SH-SY5Y (cell line): ENCODE data around the gene KCNK4.
A peak's percentile ranks its signal among the peaks of the same experiment; 100 is the strongest.

Experiments
- GATA2 ChIP-seq: IDR thresholded peaks from 2 replicates; pipeline ENCODE4 v1.6.1; 2011; ENCODE audit warnings: mild to moderate bottlenecking, low read depth, low read length
- GATA3 ChIP-seq: IDR thresholded peaks from 2 replicates; pipeline ENCODE4 v1.6.1; 2011; ENCODE audit warnings: low read depth, mild to moderate bottlenecking, low read length, moderate library complexity

Gene KCNK4

DNA sequence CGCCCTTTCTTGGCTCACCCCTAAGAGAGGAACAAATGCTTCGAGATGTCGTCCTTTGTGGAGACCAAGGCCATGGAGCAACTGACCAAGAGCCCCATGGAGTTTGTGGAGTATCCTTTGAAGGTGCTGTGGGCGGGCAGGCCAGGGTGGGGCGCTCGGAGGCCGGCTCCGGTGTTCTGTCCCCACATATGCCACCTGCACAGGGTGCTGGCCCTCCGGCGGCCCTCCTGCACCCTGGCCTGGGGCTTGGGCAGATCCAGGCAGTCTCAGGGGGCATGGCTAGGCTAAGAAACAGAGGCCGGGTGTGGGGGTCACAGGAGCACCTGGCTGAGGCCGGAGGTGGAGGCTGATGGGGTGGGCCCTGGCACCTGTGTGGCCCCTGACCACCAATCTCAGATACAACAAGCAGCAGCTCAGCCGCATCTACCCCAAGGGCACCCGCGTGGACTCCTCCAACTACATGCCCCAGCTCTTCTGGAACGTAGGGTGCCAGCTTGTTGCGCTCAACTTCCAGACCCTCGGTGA lies 29.5 kb upstream of the KCNK4 start:
- TF ChIP-seq GATA3 (no peak), GATA2 (no peak)

DNA sequence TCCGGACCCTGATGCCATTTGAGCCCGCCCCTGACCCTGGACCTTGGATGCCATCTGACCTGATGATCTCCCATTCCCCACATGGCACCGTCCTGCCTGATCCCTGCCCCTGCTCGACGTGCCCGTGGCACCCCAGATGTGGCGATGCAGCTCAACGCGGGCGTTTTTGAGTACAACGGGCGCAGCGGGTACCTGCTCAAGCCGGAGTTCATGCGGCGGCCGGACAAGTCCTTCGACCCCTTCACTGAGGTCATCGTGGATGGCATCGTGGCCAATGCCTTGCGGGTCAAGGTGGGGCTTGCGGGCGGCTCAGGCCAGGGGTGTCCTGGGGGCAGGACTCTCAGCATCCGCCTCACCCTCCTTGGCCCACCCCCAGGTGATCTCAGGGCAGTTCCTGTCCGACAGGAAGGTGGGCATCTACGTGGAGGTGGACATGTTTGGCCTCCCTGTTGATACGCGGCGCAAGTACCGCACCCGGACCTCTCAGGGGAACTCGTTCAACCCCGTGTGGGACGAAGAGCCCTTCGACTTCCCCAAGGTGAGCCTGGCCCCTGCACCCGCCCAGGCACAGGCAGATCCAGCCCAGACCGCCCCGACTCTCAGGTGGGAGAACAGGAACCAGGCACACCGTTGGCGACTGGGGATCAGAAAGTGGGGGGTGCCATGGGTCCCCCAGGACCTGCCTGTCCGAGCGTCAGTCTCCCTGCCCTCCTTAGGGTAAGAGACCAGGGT lies 28.7 kb upstream of the KCNK4 start:
- no peak for TF ChIP-seq GATA2
- TF ChIP-seq GATA3, result no peak

DNA sequence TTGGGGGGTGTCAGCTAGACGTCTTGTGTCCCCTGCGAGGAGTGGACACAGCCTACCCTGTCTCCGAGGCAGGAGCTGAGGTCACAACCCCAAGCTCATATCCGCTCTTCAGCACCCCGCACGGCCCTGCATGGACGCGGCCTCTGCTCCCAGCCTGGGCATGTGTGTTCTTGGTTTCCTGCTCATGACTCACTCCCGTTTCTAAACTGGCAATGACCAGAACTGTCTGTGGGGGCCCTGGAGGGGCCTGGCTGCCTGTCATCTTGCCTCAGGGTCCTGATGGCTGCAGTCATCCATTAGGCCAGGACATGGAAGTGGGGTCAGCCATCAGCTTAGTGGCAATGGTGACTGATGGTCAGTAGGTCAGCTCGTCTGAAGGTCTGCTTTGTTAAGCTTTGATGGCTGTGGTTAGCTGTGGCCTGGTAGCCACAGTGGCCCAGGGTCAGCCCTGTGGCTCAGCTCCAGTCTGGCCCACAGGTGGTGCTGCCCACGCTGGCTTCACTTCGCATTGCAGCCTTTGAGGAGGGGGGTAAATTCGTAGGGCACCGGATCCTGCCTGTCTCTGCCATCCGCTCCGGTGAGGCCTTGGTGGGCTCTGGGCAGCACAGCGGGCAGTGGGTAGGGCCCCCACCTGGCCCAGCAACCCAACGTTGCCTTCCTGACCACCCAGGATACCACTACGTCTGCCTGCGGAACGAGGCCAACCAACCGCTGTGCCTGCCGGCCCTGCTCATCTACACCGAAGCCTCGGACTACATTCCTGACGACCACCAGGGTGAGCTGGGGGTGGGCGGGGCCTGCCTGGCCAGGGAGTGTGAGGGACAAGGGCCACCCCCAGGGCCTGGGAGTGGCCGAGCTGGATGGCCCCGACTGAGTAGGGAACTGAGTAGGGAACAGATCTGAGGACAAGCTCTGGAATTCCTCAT lies 27.8 kb upstream of the KCNK4 start:
- TF ChIP-seq GATA3 (no peak), GATA2 (no peak)

DNA sequence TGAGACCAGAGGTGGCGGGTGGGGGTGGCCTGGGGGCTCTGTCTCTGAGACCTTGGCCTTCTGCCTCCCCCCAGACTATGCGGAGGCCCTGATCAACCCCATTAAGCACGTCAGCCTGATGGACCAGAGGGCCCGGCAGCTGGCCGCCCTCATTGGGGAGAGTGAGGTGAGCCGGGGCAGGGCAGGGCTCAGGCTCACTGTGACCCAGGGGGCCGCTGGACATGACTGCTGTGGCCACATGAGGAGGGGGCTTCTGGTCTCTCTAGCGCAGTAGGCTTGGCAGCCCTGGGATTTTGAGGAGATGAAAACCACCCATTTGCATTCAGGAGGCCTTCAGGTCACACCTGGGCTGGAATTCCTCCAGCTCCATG lies 27.2 kb upstream of the KCNK4 start:
- no peak for TF ChIP-seq GATA2
- TF ChIP-seq GATA3, result no peak

DNA sequence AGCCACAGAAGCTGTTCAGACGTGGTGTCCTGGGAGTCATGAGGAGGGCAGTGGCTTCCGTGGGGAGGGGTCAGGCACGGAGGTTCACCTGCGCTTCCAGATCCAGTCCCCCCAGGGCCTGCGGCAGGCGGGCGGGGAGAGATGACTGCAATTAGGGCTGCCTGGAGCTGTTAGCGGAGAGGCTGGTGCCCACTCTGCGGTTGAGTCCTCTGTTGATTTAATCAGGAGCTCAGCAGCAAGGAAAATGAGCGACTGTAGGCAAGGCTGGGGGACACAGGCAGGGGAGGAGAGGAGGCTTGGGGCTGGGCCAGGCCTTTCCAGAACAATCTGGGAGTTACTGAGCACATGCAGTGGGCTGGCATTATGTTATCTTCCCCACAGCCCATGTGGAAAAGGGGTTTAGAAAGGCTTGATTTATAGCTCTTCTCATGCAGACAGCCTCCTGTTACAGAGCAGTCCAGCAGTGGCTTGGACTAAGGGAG lies 26.7 kb upstream of the KCNK4 start:
- TF ChIP-seq GATA3, result no peak
- TF ChIP-seq GATA2, result peak; percentile 93

DNA sequence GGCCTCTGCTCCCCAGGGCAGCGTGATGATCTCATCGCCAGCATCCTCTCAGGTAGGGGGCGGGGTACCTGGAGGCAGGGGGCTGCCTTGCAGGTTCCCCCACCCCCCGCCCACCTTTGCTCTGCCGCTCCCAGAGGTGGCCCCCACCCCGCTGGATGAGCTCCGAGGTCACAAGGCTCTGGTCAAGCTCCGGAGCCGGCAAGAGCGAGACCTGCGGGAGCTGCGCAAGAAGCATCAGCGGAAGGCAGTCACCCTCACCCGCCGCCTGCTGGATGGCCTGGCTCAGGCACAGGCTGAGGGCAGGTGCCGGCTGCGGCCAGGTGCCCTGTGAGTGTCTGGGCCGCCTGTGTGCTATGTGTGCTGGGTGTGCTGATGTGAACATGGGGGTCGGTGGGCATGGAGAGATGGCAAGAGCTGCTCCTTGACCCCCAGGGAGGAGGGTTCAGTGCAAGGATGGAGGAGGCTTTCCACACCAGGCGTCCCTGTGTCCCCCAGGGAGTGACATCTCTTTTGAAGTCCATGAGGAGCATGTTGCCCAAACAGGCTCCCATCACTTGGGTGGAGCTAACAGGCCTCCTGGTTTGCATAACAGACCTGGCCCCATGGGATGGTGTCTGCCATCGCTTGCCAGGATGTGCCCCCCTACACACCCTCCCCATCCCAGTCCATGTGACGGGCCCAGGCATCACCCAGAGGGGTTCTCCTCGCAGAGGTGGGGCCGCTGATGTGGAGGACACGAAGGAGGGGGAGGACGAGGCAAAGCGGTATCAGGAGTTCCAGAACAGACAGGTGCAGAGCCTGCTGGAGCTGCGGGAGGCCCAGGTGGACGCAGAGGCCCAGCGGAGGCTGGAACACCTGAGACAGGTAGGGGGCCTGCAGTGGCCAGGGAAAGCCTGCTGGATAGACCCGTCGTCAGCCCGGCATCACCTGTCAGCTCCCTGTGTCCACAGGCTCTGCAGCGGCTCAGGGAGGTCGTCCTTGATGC lies 25.6 kb upstream of the KCNK4 start:
- TF ChIP-seq GATA2, result no peak
- no peak for TF ChIP-seq GATA3

DNA sequence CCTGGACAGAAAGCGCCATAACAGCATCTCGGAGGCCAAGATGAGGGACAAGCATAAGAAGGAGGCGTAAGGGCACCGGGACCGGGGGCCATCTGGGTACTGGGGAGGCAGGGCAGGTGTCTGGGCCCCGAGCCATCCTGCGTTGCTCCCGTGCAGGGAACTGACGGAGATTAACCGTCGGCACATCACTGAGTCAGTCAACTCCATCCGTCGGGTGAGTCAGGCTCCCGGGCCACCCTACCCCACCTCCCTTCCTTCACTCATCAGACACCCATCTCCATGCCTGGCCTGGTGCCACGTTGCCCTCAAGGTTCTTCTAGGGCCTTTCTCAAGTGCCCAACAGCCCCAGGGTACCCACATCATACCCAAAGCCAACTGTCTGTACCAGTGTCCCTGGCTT lies 24.8 kb upstream of the KCNK4 start:
- TF ChIP-seq GATA3, result no peak
- no peak for TF ChIP-seq GATA2

DNA sequence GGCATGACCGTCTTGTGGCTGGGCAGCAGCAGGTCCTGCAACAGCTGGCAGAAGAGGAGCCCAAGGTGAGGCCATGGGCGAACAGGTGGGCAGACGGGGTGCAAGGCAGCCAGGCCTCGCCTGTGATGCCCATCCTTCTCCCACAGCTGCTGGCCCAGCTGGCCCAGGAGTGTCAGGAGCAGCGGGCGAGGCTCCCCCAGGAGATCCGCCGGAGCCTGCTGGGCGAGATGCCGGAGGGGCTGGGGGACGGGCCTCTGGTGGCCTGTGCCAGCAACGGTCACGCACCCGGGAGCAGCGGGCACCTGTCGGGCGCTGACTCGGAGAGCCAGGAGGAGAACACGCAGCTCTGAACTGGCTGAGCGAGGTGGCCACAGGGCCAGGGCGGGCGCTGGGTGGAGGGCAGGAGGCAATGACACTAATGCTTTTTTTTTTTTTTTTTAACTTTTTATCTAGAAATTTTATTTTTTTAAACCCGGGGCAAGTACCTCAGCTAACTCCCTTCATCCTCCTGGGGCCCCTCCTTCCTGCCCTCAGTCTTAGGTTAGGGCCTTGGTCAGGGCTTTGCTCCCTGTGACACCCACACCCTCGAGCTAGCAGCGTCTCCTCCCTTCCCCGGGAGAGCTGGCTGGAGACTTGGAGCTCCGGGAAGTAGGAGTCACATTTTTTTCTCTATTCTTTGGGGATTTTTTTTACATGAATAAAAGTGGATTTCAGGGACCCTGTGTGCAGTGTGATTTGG lies 23.7 kb upstream of the KCNK4 start:
- no peak for TF ChIP-seq GATA3
- TF ChIP-seq GATA2, result no peak

DNA sequence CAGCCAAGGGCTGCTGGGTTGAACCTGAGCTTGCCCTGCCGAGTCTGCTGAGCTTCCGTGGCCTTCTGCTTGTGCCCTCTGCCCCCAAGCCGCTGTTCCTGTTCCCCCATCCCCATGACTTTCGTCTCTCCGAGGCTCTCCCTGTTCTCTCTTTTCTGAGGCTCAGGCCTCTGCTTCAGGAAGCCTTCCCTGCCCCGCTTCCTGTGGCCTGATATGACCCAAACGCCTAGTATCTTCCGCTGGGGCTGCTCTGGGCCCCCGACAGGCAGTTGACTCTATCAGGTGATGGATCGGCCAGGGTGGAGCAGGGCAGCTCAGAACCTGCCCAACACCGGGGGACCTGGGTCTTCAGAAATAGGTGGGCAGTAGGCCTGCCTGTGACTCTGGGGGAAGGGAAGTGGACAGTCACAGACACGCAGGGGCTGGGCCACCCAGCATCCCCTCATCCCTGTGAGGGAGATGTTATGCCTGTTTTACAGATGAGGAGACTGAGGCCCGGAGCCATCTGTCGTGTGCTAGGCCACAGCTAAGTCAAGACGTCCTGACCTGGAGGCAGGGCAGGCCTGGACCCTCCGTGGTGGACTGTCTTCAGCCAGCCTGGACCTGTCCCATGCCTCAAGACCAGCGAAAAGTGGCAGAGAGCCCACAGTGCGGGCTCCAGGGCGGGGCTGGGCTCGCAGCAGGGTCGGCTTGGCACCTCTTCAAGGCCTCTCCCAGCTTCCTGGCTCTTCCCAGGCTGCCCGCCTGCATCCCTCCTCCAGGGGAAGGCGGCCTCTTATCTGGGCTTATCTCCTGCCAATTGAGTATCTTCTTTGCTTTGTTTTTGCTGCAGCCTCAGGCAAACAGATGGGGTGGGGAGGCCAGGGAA lies 22.8 kb upstream of the KCNK4 start:
- TF ChIP-seq GATA2 (peak; percentile 96), GATA3 (no peak)

DNA sequence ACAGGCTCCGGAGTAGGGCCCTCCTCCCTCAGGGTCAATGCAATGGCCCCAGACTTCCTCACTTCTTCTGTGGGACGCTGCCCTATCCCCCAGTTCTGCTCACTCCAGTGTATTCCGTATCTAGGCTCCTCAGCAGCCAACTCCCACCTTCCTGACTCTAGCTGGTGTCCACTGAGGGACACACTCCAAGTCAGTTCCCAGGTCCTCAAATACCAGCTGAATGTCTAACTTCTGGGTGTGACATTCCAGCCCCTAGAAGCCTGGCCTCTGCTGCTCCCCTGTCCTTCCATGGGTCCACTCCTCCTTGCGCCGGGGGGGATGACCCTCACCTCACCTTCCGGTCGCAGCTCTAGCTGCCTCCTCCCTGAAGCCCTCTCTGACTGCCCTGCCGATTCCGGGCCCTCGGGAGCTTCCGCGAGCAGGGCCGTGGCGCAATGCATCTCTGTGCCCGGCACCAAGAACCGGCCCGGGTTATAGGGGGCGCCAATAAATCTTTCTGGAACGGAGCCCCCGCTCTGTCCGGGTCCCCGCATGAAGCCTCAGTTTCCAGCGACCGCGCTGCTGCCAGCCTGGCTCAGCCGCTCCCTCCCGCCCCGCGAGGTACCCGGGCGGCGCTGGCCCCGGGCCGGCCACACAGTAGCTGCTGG lies 22.1 kb upstream of the KCNK4 start:
- TF ChIP-seq GATA2 (no peak), GATA3 (no peak)

DNA sequence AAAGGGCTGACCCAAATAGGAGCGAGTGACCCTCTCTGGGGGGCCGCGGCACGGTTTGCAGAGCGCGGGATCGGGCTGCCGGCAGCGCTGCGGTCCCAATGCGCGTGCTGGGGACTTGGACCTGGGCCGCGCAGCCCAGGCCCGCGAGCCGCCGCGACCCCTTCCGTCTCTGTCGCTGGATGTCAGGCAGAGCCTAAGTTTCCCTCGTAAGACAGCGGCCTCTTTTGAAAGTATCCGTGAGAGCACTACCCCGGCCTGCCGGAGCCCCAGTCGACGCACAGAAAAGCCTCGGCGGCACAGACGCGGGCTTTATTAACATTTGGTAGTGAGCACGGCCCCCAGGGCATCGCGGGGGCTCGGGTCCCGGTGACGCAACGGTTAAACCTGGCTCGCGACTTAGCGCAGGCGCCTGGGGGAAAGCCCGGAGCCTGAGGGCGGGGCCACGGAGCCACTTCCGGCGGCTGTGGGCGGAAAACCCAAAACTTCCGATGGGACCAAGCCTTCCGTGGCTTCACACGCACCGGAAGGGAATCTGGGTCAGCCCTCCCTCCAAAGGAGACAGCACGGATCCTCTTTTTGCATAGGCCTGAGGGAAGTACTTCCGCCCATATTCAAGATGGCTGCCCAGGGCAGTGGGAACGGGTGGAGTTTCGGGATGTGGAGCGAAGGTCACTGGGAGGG lies 21.4 kb upstream of the KCNK4 start:
- TF ChIP-seq GATA2, result no peak
